A549 (cell line): ENCODE data around the gene LRRC4B. TPM values are rescaled to one million over a fixed set of nuclear protein-coding genes. Genes with fewer than 3 reads are reported as not detected.

Source experiments
- ATAC-seq, 2 experiments: fragments of 200-7000 bp in 1 of 2; fragments of >200 bp in 1 of 2; cut with Nextera tagmentation in 1 of 2; cut with Tn5 transposase in 1 of 2; 3 replicates each; pipeline versions ENCODE4 v1.8.0 to v1.9.1; 2018 to 2020; ENCODE audit warnings: mild to moderate bottlenecking in 1 of 2, moderate library complexity in 1 of 2
- CTCF ChIA-PET: fragments of 300-600 bp; sonication (Branson Sonifier 250); formaldehyde crosslinking; extraction: SDS; loops from one replicate; lab custom pipeline; 2021; ENCODE audit warnings: antibody characterized with exemption, inconsistent platforms; lab: Yijun Ruan, JAX
- POLR2A ChIA-PET: fragments of 350-600 bp; formaldehyde crosslinking; extraction: SDS; loops from one replicate; lab custom pipeline; 2021; ENCODE audit warnings: antibody characterized with exemption, inconsistent platforms; lab: Yijun Ruan, JAX
- DNase-seq, 2 experiments: peaks; one replicate each; pipeline versions ENCODE4 v3.0.0 to v3.0.0-alpha.2; 2011 to 2016; ENCODE audit warnings: low read depth in 1 of 2, low spot score in 1 of 2
- FAIRE-seq: peaks from 2 replicates; lab custom pipeline; 2011; peaks lifted over from hg19 to GRCh38; lab: Jason Lieb, UNC
- H3K27ac ChIP-seq, 2 experiments: fragments of >200 bp; sonication (Bioruptor Twin); formaldehyde crosslinking; 3 replicates each; pipeline ENCODE4 v1.5.1; 2016 to 2017
- H3K4me1 ChIP-seq: fragments of >200 bp; sonication (Bioruptor Twin); formaldehyde crosslinking; 3 replicates; pipeline ENCODE4 v1.6.1; 2016
- H3K4me2 ChIP-seq: fragments of >200 bp; sonication (Bioruptor Twin); formaldehyde crosslinking; 3 replicates; pipeline ENCODE4 v1.6.1; 2016
- H3K4me3 ChIP-seq: fragments of >200 bp; sonication (Bioruptor Twin); formaldehyde crosslinking; 3 replicates; pipeline ENCODE4 v1.5.1; 2016
- H3K9me3 ChIP-seq: fragments of >200 bp; sonication (Bioruptor Twin); formaldehyde crosslinking; 3 replicates; pipeline ENCODE4 v1.6.1; 2016
- BCL3 ChIP-seq: fragments of >200 bp; sonication (Bioruptor Twin); formaldehyde crosslinking; IDR thresholded peaks from 3 replicates; pipeline ENCODE4 v1.6.1; 2016
- CBX2 ChIP-seq: fragments of 200-600 bp; sonication (generic); IDR thresholded peaks from 2 replicates; pipeline ENCODE4 v1.6.1; 2016; ENCODE audit warnings: low read depth, mild to moderate bottlenecking, borderline replicate concordance
- CTCF ChIP-seq: fragments of >200 bp; sonication (Bioruptor Twin); formaldehyde crosslinking; IDR thresholded peaks from 3 replicates; pipeline ENCODE4 v1.5.1; 2016
- EHF ChIP-seq: fragments of 250-450 bp; sonication (Bioruptor Pico); IDR thresholded peaks from 2 replicates; pipeline ENCODE4 v1.5.0; 2020; ENCODE audit warnings: mild to moderate bottlenecking
- ELK1 ChIP-seq: fragments of 150-350 bp; IDR thresholded peaks from 2 replicates; pipeline ENCODE4 v1.6.1; 2014; ENCODE audit warnings: low read depth, mild to moderate bottlenecking, low read length
- FOSB ChIP-seq: fragments of 250-450 bp; sonication (Bioruptor Pico); IDR thresholded peaks from 2 replicates; pipeline ENCODE4 v1.5.0; 2020; ENCODE audit warnings: mild to moderate bottlenecking, moderate library complexity
- HDAC2 ChIP-seq: fragments of 200-600 bp; sonication (generic); IDR thresholded peaks from 2 replicates; pipeline ENCODE4 v1.6.1; 2016
- HEYL ChIP-seq: fragments of 250-450 bp; sonication (Bioruptor Pico); IDR thresholded peaks from 2 replicates; pipeline ENCODE4 v1.8.0; 2021; ENCODE audit warnings: mild to moderate bottlenecking, moderate library complexity
- HMGXB4 ChIP-seq: fragments of 250-450 bp; sonication (Bioruptor Pico); IDR thresholded peaks from 2 replicates; pipeline ENCODE4 v1.5.0; 2021; ENCODE audit warnings: mild to moderate bottlenecking, moderate library complexity, borderline replicate concordance
- HOXA7 ChIP-seq: fragments of 250-450 bp; sonication (Bioruptor Pico); IDR thresholded peaks from 2 replicates; pipeline ENCODE4 v1.5.0; 2020; ENCODE audit warnings: mild to moderate bottlenecking, moderate library complexity
- HOXB13 ChIP-seq: fragments of 250-450 bp; sonication (Bioruptor Pico); IDR thresholded peaks from 2 replicates; pipeline ENCODE4 v1.5.0; 2020; ENCODE audit warnings: low read depth, mild to moderate bottlenecking, moderate library complexity
- HOXB5 ChIP-seq: fragments of 250-450 bp; sonication (Bioruptor Pico); IDR thresholded peaks from 2 replicates; pipeline ENCODE4 v1.5.0; 2020; ENCODE audit warnings: mild to moderate bottlenecking, moderate library complexity
- NPAS2 ChIP-seq: fragments of 250-450 bp; sonication (Bioruptor Pico); IDR thresholded peaks from 2 replicates; pipeline ENCODE4 v1.8.0; 2022; ENCODE audit warnings: mild to moderate bottlenecking, moderate library complexity, borderline replicate concordance
- RARB ChIP-seq: fragments of 250-450 bp; sonication (Bioruptor Pico); IDR thresholded peaks from 2 replicates; pipeline ENCODE4 v1.8.0; 2021; ENCODE audit warnings: mild to moderate bottlenecking, moderate library complexity
- REST ChIP-seq: fragments of 200-600 bp; sonication (generic); IDR thresholded peaks from 2 replicates; pipeline ENCODE4 v1.6.1; 2016; ENCODE audit warnings: antibody characterized with exemption, mild to moderate bottlenecking, moderate library complexity
- RFX5 ChIP-seq: fragments of 450-650 bp; IDR thresholded peaks from 2 replicates; pipeline ENCODE4 v1.7.1; 2014; ENCODE audit warnings: antibody characterized with exemption, mild to moderate bottlenecking, moderate library complexity
- TFCP2L1 ChIP-seq: fragments of 250-450 bp; sonication (Bioruptor Pico); IDR thresholded peaks from 2 replicates; pipeline ENCODE4 v1.5.0; 2021; ENCODE audit warnings: mild to moderate bottlenecking
- USF2 ChIP-seq: fragments of 450-650 bp; IDR thresholded peaks from 2 replicates; pipeline ENCODE4 v1.6.1; 2014; ENCODE audit warnings: antibody characterized with exemption
- ZC3H11A ChIP-seq: fragments of 450-650 bp; IDR thresholded peaks from 2 replicates; pipeline ENCODE4 v1.6.1; 2014; ENCODE audit warnings: antibody characterized with exemption, mild to moderate bottlenecking
- ZSCAN20 ChIP-seq: fragments of 250-450 bp; sonication (Bioruptor Pico); IDR thresholded peaks from 2 replicates; pipeline ENCODE4 v1.8.0; 2022; ENCODE audit warnings: mild to moderate bottlenecking, moderate library complexity
- WGBS: methylation state at CpG from one replicate; pipeline ENCODE4 v1.1.6; 2017; ENCODE audit errors: missing lambda C conversion rate; 5-methylcytosine and 5-hydroxymethylcytosine counted together
- polyA plus RNA-seq, 4 experiments: library from polyadenylated mRNA; depleted of rRNA in 3 of 4; stranded (reverse); fragments of >200 nt; fragmentation: RNase III in 1 of 4; extraction: RNeasy Plus Mini Kit Qiagen cat#74134 plus additional on column Dnase treatment in 1 of 4; gene quantifications; 2 replicates in 3 of 4; 3 replicates in 1 of 4; pipeline ENCODE4 v1.2.3, GENCODE V29; 2011 to 2017

LRRC4B gene
- polyA plus RNA-seq, 2 of the 4 experiments (the other 2 are of a cell fraction): 0.54 to 0.97 TPM

GRCh38 chr19:50500753-50501151 lies 67.5 kb downstream of the LRRC4B start:
- CTCF ChIA-PET: interaction anchor here (0.9 to 2.5 kb wide), 7 partner anchors 10 to 93 kb away, joined by 3 to 9 read pairs (median 4); no protein-coding TSS in a partner anchor
- POLR2A ChIA-PET: no interaction called here
- TF ChIP-seq TFCP2L1 (CRISPR knock-in tag) (no peak), ELK1 (no peak), HOXB5 (no peak), ZC3H11A (no peak), REST (no peak), NPAS2 (CRISPR knock-in tag) (no peak), RARB (no peak), HMGXB4 (CRISPR knock-in tag) (no peak), RFX5 (no peak), HOXA7 (CRISPR knock-in tag) (no peak), USF2 (no peak), HDAC2 (no peak), EHF (CRISPR knock-in tag) (no peak), HOXB13 (no peak), FOSB (CRISPR knock-in tag) (no peak)
- H3K4me3 ChIP-seq: no peak overlapping the region
- FAIRE-seq (no peak), DNase-seq (no peak), ATAC-seq (peak; percentile 35 to 45; a peak in 5 of 6 replicates)
- H3K4me1 ChIP-seq: peaks cover 19% of the 10 kb centered on the region
- H3K9me3 ChIP-seq: no peaks in the 10 kb centered on the region
- H3K27ac ChIP-seq: peak overlapping the region in 1 of 2 experiments; percentile 34; a peak in 3 of 6 replicates
- WGBS: 61% methylated on average over 8 of the region's 10 CpGs
- H3K4me2 ChIP-seq: peak overlapping the region; percentile 60

- Histone ChIP-seq H3K4me1 (peaks cover 19% of the 10 kb centered on the region), H3K4me2 (peak overlapping the region; percentile 60), H3K27ac (peak overlapping the region in 1 of 2 experiments; percentile 34; a peak in 2 of 6 replicates), H3K9me3 (no peaks in the 10 kb centered on the region)
- peak; percentile 53 to 67 for ATAC-seq
- ChIA-PET CTCF (interaction anchor here (0.9 to 2.5 kb wide), 5 partner anchors 9 to 93 kb away, joined by 3 to 9 read pairs (median 5); no protein-coding TSS in a partner anchor), POLR2A (no interaction called here)
- FAIRE-seq: no peak
- DNase-seq: peak in 1 of 2 experiments; percentile 50
- 81% methylated on average over 18 of the region's 27 CpGs for WGBS
- TF ChIP-seq CBX2 (no peak), CTCF (peak; percentile 19; the same call in 2 of the 3 replicates), HEYL (CRISPR knock-in tag) (no peak), BCL3 (no peak), ZSCAN20 (CRISPR knock-in tag) (no peak)
- TF ChIP-seq, all 56 proteins: peak for 1
- no peak overlapping the region for H3K4me3 ChIP-seq
Measured at GRCh38 chr19:50500060-50500752, 68.0 kb downstream of the LRRC4B start.
